ENCODE measurements around the gene STK17A.

Gene STK17A

DNA sequence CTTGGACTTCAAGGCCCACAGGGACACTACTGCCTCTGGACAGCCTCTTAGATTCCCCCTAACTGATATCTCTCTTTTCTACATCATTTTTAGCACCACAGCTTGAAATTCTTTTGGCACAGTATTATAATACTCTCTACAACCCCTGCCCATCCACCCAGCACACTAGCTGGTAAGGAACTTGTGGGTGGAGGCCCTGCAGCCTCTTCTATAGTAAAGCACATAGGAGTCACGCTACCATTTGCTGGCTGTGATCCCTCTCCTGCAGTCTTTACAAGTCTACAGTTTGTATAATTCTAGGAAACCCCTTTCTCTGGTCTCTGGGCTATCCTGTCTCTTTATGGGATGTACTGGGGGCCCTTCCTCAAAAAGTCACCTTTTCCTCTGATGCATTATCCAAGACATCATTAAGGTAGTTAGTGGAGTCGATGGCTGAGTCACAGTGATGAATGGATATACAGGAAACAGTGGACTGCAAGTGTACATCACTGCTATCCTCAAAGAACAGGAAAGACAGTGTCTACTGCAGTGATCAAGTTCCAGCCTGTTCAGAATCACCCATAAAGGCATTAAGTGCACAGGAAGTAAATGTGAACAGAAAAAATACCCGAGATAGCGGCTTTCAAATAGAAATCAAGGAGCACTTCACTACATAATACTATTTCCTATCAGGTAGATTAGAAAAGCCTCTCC, 54.4 kb downstream of the STK17A start:
- DNase-seq: no peak

DNA sequence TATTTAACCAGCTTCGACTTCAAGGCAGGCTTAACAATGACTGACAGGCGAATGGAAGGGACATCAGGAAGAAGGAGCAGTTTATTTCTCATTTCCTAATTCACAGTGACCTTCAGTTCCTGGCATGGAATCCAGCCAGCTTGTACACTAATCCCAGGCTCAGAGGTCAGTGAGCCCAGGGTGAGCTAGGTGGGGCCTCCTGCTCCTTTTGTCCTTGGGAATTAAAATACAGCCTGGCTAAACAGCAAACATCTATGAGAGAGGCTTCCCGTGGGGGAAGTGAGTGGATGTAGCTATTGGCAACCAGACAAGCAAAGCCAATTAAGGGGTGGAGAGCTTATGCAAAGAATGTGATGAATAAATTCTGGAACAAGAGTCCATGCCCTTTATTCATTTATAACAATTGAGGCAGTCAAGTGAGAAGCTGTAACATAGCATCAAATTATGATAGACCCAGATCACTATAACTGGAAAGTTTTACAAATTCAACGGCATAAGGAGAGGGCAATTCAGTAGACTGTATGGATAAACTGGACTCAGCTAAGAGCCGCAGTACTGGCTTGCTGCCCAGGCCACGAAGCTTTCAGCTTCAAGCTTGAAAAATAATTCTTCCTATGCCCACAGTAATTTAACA, 57.1 kb downstream of the STK17A start:
- peak; percentile 87 for DNase-seq

DNA sequence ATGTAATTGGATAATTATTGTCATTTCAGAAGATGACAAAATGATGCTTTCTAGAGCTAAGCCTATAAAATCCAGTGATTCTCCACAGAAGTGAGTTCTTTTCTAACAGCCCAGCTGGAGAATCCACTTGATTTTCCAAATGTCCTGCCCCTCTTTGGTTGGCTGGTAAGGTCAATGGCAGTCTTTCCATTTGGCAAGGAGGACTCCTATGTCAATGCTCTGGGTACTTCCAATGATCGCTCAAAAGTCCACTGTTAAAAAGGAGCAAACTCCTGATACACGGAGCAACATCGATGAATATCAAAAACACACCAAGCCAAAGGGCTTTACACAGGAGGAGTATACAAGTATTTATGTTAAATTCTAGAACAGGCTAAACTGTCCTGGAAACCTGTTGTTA, 57.8 kb downstream of the STK17A start:
- DNase-seq: no peak

DNA sequence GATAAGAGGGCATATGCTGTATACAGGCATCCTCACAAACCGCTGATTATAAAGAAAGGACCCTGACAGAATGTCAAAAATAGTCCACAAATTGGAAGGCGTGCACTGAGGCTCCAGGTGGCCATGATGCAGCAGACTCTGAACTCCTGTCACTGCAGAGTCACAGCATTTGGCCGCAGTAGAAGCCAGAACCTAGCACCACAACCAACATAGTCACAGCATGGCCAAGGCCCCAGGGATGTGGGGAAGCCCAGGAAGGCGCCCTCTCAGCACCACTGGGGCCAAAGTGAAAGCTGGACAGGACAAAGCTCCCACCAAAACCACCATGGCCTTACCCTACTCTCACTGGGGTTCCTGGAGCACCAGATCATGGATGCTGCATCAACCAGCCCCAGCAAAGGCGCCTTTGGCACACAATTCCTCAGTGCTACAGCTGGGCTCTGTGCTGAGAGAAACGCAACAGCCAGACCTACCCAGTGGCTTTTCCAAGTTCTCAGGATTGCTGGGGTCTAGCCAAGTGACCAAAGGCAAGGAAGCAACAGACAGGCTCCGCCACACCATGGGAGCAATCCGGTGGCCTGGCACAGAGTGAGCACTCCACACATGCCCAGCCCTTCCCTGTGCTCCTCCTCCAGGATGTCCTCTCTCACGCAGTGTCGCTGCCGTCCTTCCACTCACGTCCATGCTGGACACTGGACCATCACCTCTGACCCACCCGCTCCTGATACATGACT, 60.2 kb downstream of the STK17A start:
- DNase-seq: no peak

DNA sequence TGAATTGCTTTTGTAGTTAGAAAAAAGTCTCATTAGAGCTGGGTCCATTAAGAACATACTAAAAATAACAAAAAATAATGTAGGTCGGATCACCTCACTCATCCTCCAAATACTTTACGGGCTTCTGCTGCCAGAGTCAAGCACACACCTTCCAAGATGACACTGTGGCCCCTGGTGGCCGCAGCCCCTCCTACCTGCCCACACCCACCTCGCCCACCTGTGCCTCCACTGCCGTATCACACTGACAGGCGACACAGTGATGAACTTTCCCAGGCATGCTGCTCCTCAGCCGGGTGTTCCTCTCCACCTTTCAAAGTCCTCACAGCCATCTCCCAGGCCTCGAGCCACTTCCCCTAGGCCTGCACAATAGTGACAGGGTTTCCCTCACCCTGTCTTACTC, 60.9 kb downstream of the STK17A start:
- no peak for DNase-seq

DNA sequence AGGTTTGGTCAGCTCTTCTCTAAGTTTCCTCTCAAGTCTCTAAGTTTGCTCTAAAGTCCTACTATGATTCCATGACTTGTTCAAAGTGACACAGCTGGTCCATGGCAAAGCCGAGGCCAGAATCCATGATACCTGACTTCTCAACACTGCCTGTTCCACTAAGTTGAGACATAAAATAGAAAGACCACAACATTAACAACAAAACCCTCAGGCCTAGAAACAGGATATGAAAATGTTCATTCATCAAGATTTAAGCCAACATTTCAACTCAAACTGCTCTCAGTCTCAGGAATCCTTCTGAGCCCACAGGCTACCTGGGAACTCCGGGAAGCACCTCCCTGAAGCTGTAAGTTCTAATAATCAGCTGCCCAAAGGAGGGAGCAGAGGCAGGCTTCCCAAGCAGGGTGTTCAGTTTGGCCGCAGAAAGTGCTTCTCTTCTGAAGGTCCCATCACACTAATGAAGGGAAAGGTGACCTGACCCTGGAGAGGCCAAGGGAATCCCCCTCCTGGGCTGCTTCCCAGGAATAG, 62.9 kb downstream of the STK17A start:
- no peak for DNase-seq

DNA sequence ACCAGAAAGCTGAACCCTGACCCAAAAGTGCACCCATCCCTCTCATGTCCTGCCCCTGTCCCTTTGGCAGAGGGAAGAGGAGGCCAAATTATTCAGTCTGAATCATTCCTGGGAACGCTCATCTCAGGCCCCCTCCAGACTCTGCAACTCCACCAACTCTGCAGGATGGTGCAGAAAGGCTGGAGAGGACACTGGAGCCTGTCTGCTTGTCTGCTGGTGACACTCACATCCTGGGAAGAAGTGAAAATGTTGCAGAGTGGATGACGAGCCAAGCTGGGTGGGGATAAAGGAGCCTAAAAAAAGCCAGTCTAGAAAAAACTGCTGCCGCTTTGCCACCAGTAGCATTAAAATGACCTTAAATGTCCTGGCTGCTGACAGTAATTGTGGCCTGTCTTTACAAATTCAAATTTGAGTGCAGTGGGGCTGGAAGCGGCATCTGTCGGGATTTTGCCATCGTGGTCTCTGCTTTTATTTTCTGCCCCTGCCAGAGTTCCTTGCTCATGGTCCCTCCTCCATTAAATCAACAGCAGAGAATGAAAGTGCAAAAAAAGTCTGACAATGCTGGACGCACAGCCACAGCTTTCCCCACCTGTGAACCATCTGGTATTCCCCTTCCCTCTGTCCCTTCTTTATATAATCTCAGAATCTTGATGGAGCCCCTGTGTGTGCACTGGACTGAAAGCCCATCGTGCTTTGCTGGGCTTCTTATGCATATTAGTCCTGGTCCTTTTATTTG, 63.9 kb downstream of the STK17A start:
- peak; percentile 91 for DNase-seq

DNA sequence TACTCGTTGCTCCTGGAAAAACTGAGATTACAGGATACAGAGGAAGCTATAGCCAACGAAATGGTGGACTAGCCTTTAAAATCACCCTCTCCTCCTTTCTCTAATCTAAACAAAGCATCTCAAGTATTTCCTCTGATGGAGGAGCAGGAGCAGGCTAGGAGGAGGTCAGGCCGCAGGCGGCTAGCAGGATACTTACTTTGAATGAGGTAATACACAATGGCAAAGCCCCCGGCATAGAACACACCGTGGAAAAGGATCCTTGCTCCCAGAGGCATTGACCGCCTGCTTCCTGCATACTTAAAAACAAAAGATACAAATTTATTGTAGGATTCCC, 64.4 kb downstream of the STK17A start:
- peak; percentile 85 for DNase-seq

DNA sequence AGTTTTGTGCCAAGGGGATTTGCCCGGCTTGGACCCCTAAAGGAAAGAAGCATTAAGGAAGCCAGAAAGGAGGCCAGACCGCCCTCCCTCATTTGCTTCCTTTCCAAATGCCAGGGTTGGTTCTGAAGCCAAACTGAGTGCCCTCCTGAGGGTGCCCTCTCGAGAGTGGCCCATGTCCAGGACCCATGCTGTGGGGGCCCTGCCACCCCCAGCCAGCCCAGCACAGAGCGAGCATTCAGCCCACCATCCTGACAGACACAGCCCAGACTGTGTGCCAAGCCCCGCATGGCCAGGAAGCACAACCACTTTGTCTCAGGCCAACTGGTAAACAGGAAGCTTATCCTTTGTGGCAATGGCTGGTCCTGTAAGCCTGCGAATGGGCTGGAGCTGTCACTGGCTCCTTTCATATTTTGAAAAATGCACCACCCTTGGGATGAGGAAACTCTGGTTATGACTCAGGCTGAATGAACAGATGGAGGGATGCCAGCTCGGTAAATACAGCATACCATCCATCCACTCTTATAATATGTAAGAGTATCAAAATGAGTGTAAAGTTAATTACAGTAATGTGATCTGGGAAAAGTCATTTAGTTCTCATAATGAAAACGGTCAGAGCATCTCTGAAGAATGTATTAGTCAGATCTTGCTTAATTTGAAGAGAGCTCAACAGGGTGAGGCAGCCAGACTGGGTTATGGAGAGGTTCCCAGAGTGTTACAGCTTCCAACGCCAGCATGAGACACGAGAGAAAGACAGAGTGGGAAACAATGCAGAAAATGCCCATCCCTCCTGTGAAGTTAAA, 65.0 kb downstream of the STK17A start:
- DNase-seq: peak; percentile 99

DNA sequence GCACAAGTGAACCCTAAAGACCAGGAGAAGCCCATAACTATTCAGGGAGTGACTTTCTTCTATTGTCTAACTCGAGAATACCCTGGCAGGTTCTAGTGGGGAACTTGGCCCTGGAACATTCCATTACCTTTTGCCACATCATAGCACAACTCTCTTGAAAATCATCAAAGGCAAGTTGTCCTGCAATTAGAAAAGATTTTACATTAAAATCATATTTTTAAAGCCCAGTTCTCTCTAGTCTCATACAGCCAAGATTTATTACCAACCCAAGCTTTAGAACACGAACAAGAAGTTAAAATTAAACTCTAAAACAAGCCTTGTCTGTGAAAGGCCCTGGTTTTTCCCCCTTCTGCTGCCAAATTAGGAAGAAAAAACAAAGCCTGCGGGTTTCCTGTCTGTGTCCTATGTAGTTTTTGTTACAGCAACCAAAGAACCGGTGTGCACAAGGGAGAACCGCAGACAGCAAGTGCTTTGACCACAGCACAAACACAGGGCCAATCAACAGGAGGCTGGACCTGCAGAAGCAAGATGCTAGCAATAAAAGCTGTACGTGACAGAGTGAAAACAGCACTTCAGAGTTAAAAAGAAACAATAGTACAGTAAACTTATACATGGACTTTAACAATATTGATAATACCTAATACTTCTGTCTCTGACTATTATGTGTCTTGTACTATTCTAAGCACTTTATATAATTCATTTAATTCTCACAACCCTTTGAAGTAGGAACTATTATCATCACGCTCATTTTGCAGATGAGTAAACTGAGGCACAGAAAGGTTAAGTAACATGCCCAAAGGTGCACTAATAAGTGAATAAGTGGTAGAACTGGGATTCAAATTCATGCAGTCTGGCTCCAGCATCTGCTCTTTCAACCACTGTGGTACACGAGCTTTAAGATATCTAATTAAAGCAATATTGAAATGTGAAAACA, 65.8 kb downstream of the STK17A start:
- peak; percentile 68 for DNase-seq

DNA sequence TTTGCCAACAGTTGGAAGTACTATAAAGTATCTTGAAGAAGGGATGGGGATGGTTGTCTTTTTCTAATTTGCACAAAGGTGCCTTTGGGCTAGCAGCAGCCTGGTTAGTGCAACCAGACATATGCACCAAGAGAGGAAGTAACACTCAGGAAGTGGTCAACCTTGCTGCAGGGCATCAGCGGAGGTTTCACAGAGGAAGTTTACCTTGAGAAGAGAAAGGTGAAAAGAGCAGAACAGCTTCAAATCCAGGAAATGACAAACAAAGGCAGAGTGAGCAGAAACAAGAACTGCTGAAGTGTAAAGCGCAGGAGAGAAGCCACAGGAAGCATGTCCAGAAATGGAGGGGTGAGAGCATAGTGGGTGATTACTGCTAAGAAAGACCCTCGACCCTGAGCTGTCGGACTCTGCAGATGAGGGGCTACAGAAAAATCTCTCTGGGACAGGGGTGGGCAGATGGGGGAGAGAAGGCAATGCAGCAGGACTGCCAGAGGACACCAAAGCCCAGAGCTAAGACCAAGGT, 66.9 kb downstream of the STK17A start:
- no peak for DNase-seq

DNA sequence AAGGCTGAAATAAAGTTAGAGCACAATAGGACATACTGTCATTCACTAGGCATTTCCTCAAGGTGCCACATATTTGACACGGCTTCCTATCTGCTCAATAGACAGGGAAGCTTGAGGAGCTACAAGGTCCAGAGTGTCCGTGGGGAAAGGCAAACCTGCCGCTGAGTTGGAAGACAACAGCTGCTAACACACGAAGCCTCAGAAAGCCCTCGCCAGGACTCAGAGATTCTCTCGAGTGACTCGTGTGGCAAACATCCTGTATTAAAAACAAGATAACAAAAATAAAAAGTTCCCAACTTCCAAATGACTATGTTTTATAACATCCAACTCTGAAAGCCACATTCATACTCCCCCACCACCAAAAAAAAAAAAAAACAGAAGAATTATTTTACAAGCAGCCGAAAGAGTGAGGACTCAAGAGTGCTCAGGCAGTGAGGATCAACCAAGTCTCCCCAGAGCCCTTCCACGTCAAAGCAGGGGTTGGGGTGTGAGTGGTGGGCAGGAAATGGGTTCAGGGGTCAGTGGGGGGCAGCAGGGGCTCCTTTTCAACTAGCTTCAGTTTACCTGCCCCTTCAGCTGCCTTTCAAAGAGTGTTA, 67.6 kb downstream of the STK17A start:
- DNase-seq: peak; percentile 93

DNA sequence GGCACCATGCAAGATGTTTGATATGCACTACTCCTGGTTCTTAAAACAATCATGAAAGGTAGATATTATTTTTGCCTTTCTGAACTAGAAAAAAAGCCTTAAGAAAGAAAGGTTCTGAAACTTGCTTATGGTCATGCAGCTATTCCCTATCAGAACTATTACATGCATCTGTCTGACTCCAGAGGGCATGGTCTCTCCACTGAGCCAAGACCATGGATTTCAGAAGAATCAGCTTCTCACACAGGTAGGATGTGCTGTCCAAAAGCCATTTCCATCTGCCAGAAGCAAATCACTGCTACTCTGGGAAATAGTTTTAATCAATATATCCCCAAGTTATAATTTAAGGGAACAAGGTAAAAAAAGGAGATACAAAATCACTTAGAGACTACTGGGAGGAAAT, 69.5 kb downstream of the STK17A start:
- no peak for DNase-seq

DNA sequence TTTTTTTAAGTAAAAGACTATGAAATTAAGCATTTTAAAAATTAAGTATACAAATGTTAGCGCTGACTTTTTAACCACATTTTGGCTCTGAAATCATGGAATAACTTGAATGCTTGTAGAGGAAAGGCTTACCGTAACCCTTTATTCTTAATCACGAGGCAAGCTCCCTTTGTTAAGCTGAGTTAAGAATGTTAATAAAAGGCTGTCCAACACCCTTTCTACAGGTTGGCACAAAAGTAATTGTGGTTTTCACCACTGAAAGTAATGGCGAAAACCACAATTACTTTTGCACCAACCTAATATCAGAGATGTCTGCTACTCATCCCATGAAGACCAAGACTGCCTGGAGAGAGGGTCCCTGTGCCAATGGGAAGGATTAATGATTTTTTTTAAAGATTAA, 70.6 kb downstream of the STK17A start:
- no peak for DNase-seq

DNA sequence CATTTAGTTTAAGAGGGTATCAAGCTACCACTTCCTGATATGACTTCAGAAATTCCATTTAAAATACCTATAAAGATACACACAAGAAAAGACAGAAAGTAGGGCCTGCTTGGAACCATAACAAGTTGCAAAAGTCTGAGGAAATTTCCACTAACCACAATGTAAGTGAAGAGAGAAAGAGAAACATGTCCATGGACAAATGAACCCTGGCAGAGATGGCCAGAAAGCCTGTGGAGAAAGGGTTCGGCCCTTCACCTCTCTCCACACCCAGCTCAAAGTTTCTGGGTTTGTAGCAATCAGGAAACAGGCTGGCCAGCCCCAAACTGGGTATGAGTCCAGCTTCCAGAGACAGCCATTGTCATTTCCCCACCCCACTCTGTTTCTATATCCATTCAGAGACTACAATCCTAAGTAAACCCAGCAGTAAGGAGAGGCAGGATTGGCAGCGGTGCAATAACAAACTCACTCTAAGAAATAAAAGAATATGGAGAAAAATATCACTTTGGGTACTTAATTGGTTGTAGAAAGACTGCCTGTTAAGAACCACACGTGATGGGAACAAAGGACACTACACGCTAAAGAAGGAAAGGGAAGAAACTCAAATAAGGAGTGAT, 71.1 kb downstream of the STK17A start:
- DNase-seq: no peak

DNA sequence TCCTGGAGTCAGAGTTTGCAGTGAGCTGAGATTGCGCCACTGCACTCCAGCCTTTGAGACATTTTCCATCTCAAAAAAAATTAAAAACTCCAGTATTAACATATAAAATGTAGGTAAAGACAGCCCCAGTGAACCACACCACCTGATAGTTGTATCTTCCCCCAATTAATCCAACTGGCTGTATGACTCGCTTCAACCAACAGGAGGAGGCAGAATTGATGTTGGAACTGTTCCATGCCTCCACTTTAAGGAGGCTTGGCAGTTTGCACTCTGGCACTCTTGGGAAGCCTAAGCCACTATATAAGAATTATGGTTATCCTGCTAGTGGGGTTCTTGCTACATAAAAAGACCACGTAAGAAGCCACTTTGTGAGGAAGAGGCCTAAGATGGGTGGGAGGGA, 72.7 kb downstream of the STK17A start:
- DNase-seq: no peak

DNA sequence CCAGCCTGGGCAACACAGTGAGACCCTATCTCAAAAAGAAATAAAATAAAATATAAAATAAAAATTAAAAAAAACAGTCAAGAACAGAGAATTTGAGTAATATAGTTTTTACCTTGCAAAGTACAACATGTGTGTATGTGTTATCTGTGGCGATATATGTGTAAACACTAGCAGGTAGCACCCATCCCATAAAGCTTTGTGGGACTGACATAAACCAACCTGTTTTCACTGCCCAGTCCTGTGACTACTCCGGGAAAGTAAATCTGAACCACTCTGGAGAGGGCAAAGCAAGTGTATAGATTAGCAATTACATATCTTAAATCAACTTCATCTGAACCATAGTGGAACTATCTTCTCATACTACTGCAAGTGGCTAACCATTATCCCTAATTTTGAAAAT, 74.1 kb downstream of the STK17A start:
- no peak for DNase-seq

DNA sequence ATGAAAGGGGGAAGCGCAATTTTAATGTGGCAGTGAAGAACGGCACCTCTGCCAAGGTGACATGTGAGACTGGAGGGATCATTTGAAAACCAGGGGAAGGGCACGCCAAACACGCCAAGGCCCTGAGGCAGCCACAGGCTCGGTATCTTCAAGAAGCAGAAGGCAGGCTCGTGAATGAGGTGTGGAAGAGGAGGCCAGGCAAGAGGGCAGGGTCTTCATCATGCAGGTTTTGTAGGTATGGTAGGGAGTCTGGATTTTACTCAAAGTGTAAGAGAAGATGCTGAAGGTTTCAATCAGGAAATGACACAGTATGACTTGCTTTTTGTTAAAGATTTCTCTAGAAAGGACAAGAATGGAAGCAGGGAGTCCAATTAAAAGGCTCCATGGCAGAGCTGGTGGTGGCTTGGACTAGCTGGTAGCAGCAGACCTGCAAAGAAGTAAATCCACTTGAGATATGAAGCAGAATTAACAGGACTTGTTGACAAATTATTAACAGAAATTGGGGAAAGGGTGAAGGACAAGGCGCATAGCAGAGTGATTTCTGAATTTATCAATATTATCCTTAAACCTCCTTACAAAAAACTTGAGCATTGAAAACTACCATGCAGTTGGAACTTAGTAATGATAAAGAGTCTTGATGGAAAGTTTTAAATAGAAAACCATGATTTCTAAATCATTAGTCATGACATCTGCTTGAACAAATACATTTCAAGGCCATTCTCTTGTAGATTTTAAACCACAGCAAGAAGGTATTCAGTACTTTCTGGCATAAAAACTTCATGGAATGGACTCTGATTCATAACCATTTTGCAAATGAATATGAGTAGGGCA, 76.0 kb downstream of the STK17A start:
- DNase-seq: peak; percentile 95

DNA sequence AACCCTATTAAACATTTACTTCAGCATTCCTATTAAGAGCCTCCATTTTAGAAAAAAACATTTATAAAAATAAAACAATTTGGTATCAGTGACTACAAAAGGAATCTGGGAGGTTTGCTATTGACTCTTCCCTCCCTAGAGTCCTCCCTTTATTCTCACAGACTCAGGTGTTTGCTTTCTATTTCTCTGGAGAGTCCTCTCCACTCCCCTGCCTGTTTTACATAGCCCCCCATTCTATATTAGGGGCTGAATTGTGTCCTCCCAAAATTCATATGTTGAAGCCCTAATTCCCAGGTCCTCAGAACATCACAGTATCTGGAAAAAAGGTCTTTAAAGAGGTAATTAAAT, 76.6 kb downstream of the STK17A start:
- DNase-seq: no peak

Data from fibroblast of skin of back (primary cell).